A673 (cell line): ENCODE measurements around the gene PRKAG2.

Experiments
- EZH2 ChIP-seq: fragments of 200-600 bp; sonication (generic); IDR thresholded peaks from 2 replicates; pipeline ENCODE4 v1.6.1; 2017; ENCODE audit warnings: borderline replicate concordance, low read depth, mild to moderate bottlenecking, mixed read lengths, antibody characterized with exemption, low read length; ENCODE audit not compliant: poor library complexity, severe bottlenecking
- TF ChIP-seq, protein P1 (sequence below): fragments of 300-800, 200-600 bp; sonication (generic); conservative IDR thresholded peaks from 2 replicates; pipeline ENCODE4 v1.5.1; 2017; ENCODE audit warnings: low read depth, mild to moderate bottlenecking, antibody characterized with exemption, low read length, moderate library complexity, mixed read lengths

DNA sequence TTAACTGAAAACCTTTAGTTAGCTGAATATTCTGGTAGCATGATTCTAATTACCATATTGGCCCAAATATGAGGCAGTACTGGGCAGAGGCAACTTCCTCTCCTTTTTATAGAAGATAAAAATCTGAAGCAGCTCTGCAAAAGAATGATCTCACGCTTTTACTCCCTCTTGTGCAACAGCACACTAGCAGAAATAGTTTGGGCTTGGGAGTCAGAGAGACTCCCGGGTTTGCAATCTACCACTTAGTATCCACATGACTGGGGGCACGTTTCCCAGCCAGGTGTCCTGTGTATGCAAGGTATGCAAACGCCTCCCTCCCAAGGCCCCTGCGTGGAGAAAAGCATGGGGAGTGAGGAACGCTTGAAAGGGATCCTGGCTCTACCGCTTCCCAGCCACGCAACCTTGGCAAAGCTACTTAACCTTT lies 310.0 kb downstream of the PRKAG2 start:
- TF ChIP-seq, protein P1, sequence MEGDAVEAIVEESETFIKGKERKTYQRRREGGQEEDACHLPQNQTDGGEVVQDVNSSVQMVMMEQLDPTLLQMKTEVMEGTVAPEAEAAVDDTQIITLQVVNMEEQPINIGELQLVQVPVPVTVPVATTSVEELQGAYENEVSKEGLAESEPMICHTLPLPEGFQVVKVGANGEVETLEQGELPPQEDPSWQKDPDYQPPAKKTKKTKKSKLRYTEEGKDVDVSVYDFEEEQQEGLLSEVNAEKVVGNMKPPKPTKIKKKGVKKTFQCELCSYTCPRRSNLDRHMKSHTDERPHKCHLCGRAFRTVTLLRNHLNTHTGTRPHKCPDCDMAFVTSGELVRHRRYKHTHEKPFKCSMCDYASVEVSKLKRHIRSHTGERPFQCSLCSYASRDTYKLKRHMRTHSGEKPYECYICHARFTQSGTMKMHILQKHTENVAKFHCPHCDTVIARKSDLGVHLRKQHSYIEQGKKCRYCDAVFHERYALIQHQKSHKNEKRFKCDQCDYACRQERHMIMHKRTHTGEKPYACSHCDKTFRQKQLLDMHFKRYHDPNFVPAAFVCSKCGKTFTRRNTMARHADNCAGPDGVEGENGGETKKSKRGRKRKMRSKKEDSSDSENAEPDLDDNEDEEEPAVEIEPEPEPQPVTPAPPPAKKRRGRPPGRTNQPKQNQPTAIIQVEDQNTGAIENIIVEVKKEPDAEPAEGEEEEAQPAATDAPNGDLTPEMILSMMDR, result no peak
- TF ChIP-seq EZH2, result no peak
